Ovary (tissue), 3 donors: ENCODE results near the gene GRAMD1B.

ENCODE experiments used
- EP300 ChIP-seq: sonication (generic); formaldehyde crosslinking; IDR thresholded peaks from one replicate; pipeline ENCODE4 v1.6.1; 2017; ENCODE audit warnings: antibody characterized with exemption
- POLR2A ChIP-seq: fragments of 450-650 bp; IDR thresholded peaks from one replicate; pipeline ENCODE4 v1.6.1; 2017; ENCODE audit warnings: antibody characterized with exemption, mild to moderate bottlenecking, moderate library complexity
- TF ChIP-seq, protein P1 (sequence below), 3 donors: fragments of 450-650 bp in 2 of 3; fragments of 200-600 bp in 1 of 3; IDR thresholded peaks; one replicate each; pipeline versions ENCODE4 v1.5.1 to v1.8.0; 2016 to 2022; ENCODE audit warnings: antibody characterized with exemption in 3 of 3, mild to moderate bottlenecking in 1 of 3
- donor health status: DM: no; HTN: no; CAD: no.

DNA sequence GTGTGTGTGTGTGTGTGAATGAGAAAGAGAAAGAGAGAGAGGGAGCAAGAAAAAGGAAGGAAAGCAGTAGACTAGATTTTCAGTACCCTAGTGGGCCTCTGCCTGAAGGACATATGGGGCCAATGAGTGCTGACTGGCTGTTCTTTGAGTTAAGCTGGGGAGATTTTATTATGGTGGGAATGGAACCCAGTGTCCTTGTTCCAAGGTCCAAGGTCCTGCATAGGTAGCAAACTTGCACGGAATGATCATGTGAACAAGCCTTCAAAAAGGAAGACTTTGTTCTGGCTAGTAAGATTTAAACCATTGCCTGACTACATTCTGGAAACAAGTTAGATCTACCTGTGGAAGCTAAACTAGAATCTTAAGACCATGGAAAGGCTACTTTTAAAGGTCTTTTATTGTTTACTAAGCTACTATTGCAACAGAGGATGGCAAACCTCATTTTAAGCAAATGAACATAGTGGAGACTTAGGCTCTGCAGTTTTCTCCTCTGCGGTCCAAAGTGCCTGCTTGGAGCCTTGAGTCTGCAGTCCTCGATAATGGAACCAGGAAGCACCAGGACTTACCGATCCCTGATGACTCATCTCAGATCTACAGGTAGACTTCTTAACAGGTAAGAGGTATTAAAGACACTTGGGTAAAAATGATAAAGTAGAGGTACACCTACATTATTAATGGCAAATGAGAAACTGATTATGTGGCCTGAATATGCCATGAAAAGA, 10.2 kb upstream of the GRAMD1B start:
- TF ChIP-seq, protein P1, sequence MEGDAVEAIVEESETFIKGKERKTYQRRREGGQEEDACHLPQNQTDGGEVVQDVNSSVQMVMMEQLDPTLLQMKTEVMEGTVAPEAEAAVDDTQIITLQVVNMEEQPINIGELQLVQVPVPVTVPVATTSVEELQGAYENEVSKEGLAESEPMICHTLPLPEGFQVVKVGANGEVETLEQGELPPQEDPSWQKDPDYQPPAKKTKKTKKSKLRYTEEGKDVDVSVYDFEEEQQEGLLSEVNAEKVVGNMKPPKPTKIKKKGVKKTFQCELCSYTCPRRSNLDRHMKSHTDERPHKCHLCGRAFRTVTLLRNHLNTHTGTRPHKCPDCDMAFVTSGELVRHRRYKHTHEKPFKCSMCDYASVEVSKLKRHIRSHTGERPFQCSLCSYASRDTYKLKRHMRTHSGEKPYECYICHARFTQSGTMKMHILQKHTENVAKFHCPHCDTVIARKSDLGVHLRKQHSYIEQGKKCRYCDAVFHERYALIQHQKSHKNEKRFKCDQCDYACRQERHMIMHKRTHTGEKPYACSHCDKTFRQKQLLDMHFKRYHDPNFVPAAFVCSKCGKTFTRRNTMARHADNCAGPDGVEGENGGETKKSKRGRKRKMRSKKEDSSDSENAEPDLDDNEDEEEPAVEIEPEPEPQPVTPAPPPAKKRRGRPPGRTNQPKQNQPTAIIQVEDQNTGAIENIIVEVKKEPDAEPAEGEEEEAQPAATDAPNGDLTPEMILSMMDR (IDR thresholded peaks at IDR 0.05) = no peak
- TF ChIP-seq POLR2A (no peak), EP300 (no peak)
